Pulmonary artery endothelial cell (primary cell): ENCODE data around the gene KCNMB2. TPM values are rescaled to one million over a fixed set of nuclear protein-coding genes. Genes with fewer than 3 reads are reported as not detected.

ENCODE experiments used
- DNase-seq: peaks from one replicate; pipeline ENCODE4 v3.0.0-alpha.2; 2011; ENCODE audit warnings: low read depth, low spot score
- total RNA-seq: library from RNA; depleted of rRNA; stranded (reverse); fragments of >200 nt; gene quantifications from 2 replicates; pipeline ENCODE4 v1.2.3, GENCODE V29; 2014

The KCNMB2 gene
- total RNA-seq, 1 donor from 2014 or later, result not detected

GRCh38 chr3:178750639-178751300 lies 214.5 kb downstream of the KCNMB2 start:
- no peak for DNase-seq

- no peak for DNase-seq
Observed at GRCh38 chr3:178752843-178753242, 216.6 kb downstream of the KCNMB2 start.

- no peak for DNase-seq
Observed at GRCh38 chr3:178754852-178755510, 218.7 kb downstream of the KCNMB2 start.

GRCh38 chr3:178761024-178761423 lies 224.8 kb downstream of the KCNMB2 start:
- DNase-seq, result no peak

- DNase-seq, result no peak
Observed at GRCh38 chr3:178761461-178761860, 225.2 kb downstream of the KCNMB2 start.

GRCh38 chr3:178762385-178762784 lies 226.1 kb downstream of the KCNMB2 start:
- no peak for DNase-seq

- DNase-seq, result no peak
Observed at GRCh38 chr3:178765472-178765871, 229.2 kb downstream of the KCNMB2 start.

- no peak for DNase-seq
Observed at GRCh38 chr3:178767581-178767980, 231.3 kb downstream of the KCNMB2 start.

- no peak for DNase-seq
Observed at GRCh38 chr3:178768072-178768864, 232.0 kb downstream of the KCNMB2 start.

GRCh38 chr3:178771511-178771910 lies 235.3 kb downstream of the KCNMB2 start:
- no peak for DNase-seq

GRCh38 chr3:178772746-178773145 lies 236.5 kb downstream of the KCNMB2 start:
- DNase-seq, result no peak

- no peak for DNase-seq
Observed at GRCh38 chr3:178773358-178773757, 237.1 kb downstream of the KCNMB2 start.

GRCh38 chr3:178777718-178778411 lies 241.6 kb downstream of the KCNMB2 start:
- no peak for DNase-seq

- no peak for DNase-seq
Observed at GRCh38 chr3:178778589-178778988, 242.4 kb downstream of the KCNMB2 start.

- no peak for DNase-seq
Observed at GRCh38 chr3:178785961-178786360, 249.7 kb downstream of the KCNMB2 start.

- no peak for DNase-seq
Observed at GRCh38 chr3:178787960-178788359, 251.7 kb downstream of the KCNMB2 start.

GRCh38 chr3:178794711-178795110 lies 258.5 kb downstream of the KCNMB2 start:
- no peak for DNase-seq

- no peak for DNase-seq
Observed at GRCh38 chr3:178795349-178795748, 259.1 kb downstream of the KCNMB2 start.

GRCh38 chr3:178802259-178802658 lies 266.0 kb downstream of the KCNMB2 start:
- DNase-seq, result no peak

GRCh38 chr3:178802993-178803693 lies 266.9 kb downstream of the KCNMB2 start:
- no peak for DNase-seq

GRCh38 chr3:178804606-178805005 lies 268.4 kb downstream of the KCNMB2 start:
- DNase-seq, result no peak
